ENCODE data around the gene COQ6. TPM values are rescaled to one million over a fixed set of nuclear protein-coding genes. Genes with fewer than 3 reads are reported as not detected.
A peak's percentile ranks its signal among the peaks of the same experiment; 100 is the strongest.
"Not testable (repeated sequence)": the region's sequence is repeated elsewhere in the genome, so short reads cannot be mapped to it uniquely, and the experiment has no call there.

Gene COQ6
- total RNA-seq, 1 experiment from 2014 or later = 12.0 TPM

DNA sequence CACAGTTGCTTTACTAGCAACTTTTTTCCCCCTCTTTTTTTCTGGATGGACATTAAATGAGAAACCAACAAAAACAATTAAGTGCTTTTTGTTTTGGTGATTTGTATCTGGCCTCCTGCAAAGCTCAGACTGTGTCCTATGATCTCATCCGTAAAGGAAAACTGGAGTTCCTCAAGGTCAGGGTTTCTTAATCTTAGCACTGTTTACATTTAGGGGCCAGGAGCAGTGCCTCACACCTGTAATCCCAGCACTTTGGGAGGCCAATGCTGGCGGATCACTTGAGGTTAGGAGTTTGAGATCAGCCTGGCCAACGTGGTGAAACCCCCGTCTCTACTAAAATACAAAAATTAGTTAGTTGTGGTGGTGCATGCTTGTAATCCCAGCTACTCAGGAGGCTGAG lies 41.0 kb downstream of the COQ6 start:
- H3K27ac Mint-ChIP-seq = peak overlapping the region in 2 of 3 experiments; percentile 14 to 32; a peak in 1 of 7 replicates
- Histone ChIP-seq H2AFZ (ENCODE audit: low read length) (no peak overlapping the region), H2BK15ac (ENCODE audit: low read depth, low read length) (no peak overlapping the region), H3K4ac (ENCODE audit: low read depth, low read length) (no peak overlapping the region), H3K18ac (ENCODE audit: insufficient read length, low read depth, low read length) (no peak overlapping the region), H3K27me3 (ENCODE audit: insufficient read depth, low read length) (no peaks in the 10 kb centered on the region), H2BK120ac (ENCODE audit: low read depth, low read length, poor library complexity, severe bottlenecking) (no peak overlapping the region), H3K79me1 (ENCODE audit: insufficient read depth, low read depth, low read length, poor library complexity, severe bottlenecking) (no peaks in the 10 kb centered on the region), H2BK5ac (ENCODE audit: insufficient read length, low read length) (no peak overlapping the region), H2BK12ac (ENCODE audit: insufficient read length, low read depth, low read length) (no peak overlapping the region), H3K56ac (ENCODE audit: insufficient read length, low read depth, low read length) (no peak overlapping the region), H3T11ph (ENCODE audit: low read length) (no peak overlapping the region), H3K23me2 (ENCODE audit: insufficient read length, low read depth, low read length, poor library complexity, severe bottlenecking) (no peaks in the 10 kb centered on the region), H4K8ac (replicated peaks; ENCODE audit: insufficient read length, low read depth, low read length) (no peak overlapping the region), H3K14ac (ENCODE audit: insufficient read depth, low read length) (no peak overlapping the region), H4K5ac (ENCODE audit: insufficient read length, low read depth, low read length) (no peak overlapping the region), H4K20me1 (ENCODE audit: control insufficient read depth, insufficient read depth, insufficient read length) (no peaks in the 10 kb centered on the region), H2BK20ac (ENCODE audit: low read depth, low read length, poor library complexity, severe bottlenecking) (no peak overlapping the region), H4K91ac (ENCODE audit: insufficient read length, low read depth, low read length) (no peak overlapping the region), H3K4me1 (ENCODE audit: insufficient read depth, low read length) (no peaks in the 10 kb centered on the region), H2AK5ac (ENCODE audit: insufficient read length, low read length) (no peak overlapping the region), H3K9ac (ENCODE audit: extremely low read depth, insufficient read length, low read length) (no peak overlapping the region), H3K79me2 (ENCODE audit: insufficient read depth, low read length) (no peaks in the 10 kb centered on the region), H3K23ac (ENCODE audit: insufficient read length, low read depth, low read length) (no peak overlapping the region), H3K27ac (ENCODE audit: insufficient read length, low read depth, low read length) (no peak overlapping the region), H3K9me3 (ENCODE audit: control insufficient read depth, low read depth, low read length) (no peaks in the 10 kb centered on the region), H3K4me2 (ENCODE audit: insufficient read depth, insufficient read length, low read length) (no peak overlapping the region)
- peaks cover 0 to 3% of the 10 kb centered on the region in 2 experiments; a peak in 2 of 4 replicates for H3K4me1 Mint-ChIP-seq
- H3K9me3 Mint-ChIP-seq = no peaks in the 10 kb centered on the region
- no peaks in the 10 kb centered on the region for H3K27me3 Mint-ChIP-seq (ENCODE audit: low read depth)
- no CpG with 5 or more reads among the region's 4 CpGs for WGBS (ENCODE audit: extremely low coverage, insufficient read length, low lambda C conversion rate)
- no peak for TF ChIP-seq CTCF (conservative IDR thresholded peaks at IDR 0.05)
- no peak overlapping the region for H3K4me3 Mint-ChIP-seq
- H3K36me3 Mint-ChIP-seq (ENCODE audit: insufficient read depth in 1 of 3, low read depth in 3 of 3) = peaks cover 0 to 13% (median 8%) of the 10 kb centered on the region in 3 experiments; a peak in 5 of 7 replicates
- DNase-seq = no peak

DNA sequence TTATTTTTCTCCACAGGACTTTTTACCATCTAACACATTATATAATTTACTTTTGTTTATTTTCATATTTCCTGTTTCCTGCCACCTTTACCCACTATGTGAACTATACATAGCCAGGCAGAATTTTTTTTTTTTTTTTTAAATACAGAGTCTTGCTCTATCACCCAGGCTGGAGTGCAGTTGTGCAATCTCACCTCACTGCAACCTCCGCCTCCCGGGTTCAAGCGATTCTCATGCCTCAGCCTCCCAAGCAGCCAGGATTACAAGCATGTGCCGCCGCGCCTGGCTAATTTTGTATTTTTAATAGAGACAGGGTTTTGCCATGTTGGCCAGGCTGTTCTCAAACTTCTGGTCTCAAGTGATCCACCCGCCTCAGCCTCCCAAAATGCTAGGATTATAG lies 44.8 kb downstream of the COQ6 start:
- H3K79me2 ChIP-seq (ENCODE audit: insufficient read depth, low read length); H3K79me1 ChIP-seq (ENCODE audit: insufficient read depth, low read depth, low read length, poor library complexity, severe bottlenecking); H3K9ac ChIP-seq (ENCODE audit: extremely low read depth, insufficient read length, low read length); H3K14ac ChIP-seq (ENCODE audit: insufficient read depth, low read length); H2BK20ac ChIP-seq (ENCODE audit: low read depth, low read length, poor library complexity, severe bottlenecking); H3K9me3 ChIP-seq (ENCODE audit: control insufficient read depth, low read depth, low read length); H4K91ac ChIP-seq (ENCODE audit: insufficient read length, low read depth, low read length); H3K27ac Mint-ChIP-seq; H4K20me1 ChIP-seq (ENCODE audit: control insufficient read depth, insufficient read depth, insufficient read length); DNase-seq; H3T11ph ChIP-seq (ENCODE audit: low read length); H3K27me3 Mint-ChIP-seq (ENCODE audit: low read depth); H2BK15ac ChIP-seq (ENCODE audit: low read depth, low read length); H3K23ac ChIP-seq (ENCODE audit: insufficient read length, low read depth, low read length); H2AFZ ChIP-seq (ENCODE audit: low read length); H3K4me2 ChIP-seq (ENCODE audit: insufficient read depth, insufficient read length, low read length); H2AK5ac ChIP-seq (ENCODE audit: insufficient read length, low read length); H3K4ac ChIP-seq (ENCODE audit: low read depth, low read length); H3K23me2 ChIP-seq (ENCODE audit: insufficient read length, low read depth, low read length, poor library complexity, severe bottlenecking); H3K18ac ChIP-seq (ENCODE audit: insufficient read length, low read depth, low read length); H2BK120ac ChIP-seq (ENCODE audit: low read depth, low read length, poor library complexity, severe bottlenecking); H3K4me3 Mint-ChIP-seq; H2BK12ac ChIP-seq (ENCODE audit: insufficient read length, low read depth, low read length); H3K27ac ChIP-seq (ENCODE audit: insufficient read length, low read depth, low read length); H4K8ac ChIP-seq (replicated peaks; ENCODE audit: insufficient read length, low read depth, low read length); H4K5ac ChIP-seq (ENCODE audit: insufficient read length, low read depth, low read length); H3K36me3 Mint-ChIP-seq (ENCODE audit: insufficient read depth in 1 of 3, low read depth in 3 of 3); H3K56ac ChIP-seq (ENCODE audit: insufficient read length, low read depth, low read length); H3K9me3 Mint-ChIP-seq; H3K4me1 ChIP-seq (ENCODE audit: insufficient read depth, low read length); H3K27me3 ChIP-seq (ENCODE audit: insufficient read depth, low read length); H2BK5ac ChIP-seq (ENCODE audit: insufficient read length, low read length); H3K4me1 Mint-ChIP-seq: not testable (repeated sequence)
- no CpG with 5 or more reads among the region's 7 CpGs for WGBS (ENCODE audit: extremely low coverage, insufficient read length, low lambda C conversion rate)
